HL-60 (cell line): ENCODE data around the gene TRMT5.

Experiments used
- SPI1 ChIP-seq: IDR thresholded peaks from 2 replicates; pipeline ENCODE4 v1.6.1; 2012; ENCODE audit warnings: low read depth, mild to moderate bottlenecking, borderline replicate concordance
- TF ChIP-seq, protein P1 (sequence below): IDR thresholded peaks from one replicate; pipeline ENCODE4 v1.5.1; 2011; ENCODE audit warnings: low read length, control low read depth, inconsistent platforms; ENCODE audit not compliant: insufficient read depth

- TF ChIP-seq, protein P1, sequence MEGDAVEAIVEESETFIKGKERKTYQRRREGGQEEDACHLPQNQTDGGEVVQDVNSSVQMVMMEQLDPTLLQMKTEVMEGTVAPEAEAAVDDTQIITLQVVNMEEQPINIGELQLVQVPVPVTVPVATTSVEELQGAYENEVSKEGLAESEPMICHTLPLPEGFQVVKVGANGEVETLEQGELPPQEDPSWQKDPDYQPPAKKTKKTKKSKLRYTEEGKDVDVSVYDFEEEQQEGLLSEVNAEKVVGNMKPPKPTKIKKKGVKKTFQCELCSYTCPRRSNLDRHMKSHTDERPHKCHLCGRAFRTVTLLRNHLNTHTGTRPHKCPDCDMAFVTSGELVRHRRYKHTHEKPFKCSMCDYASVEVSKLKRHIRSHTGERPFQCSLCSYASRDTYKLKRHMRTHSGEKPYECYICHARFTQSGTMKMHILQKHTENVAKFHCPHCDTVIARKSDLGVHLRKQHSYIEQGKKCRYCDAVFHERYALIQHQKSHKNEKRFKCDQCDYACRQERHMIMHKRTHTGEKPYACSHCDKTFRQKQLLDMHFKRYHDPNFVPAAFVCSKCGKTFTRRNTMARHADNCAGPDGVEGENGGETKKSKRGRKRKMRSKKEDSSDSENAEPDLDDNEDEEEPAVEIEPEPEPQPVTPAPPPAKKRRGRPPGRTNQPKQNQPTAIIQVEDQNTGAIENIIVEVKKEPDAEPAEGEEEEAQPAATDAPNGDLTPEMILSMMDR, result no peak
- no peak for TF ChIP-seq SPI1
These were observed 8.7 kb upstream of the TRMT5 start for GRCh38 chr14:60989599-60989998.
